Suppressor macrophage (primary cell): ENCODE measurements around the gene ASMT.
"Not testable (repeated sequence)": the region's sequence is repeated elsewhere in the genome, so short reads cannot be mapped to it uniquely, and the experiment has no call there.

Source experiments
- DNase-seq, 4 experiments: peaks; one replicate each; pipeline ENCODE4 v3.0.0-alpha.2; 2020 to 2022

The ASMT gene

GRCh38 chrX:1597345-1598020 is 17.4 kb upstream of the ASMT start:
- no peak for DNase-seq

GRCh38 chrX:1598021-1598875 is 16.6 kb upstream of the ASMT start:
- no peak for DNase-seq

- DNase-seq: no peak
Observed at GRCh38 chrX:1598876-1599790, 15.7 kb upstream of the ASMT start.

GRCh38 chrX:1599791-1600405 is 15.0 kb upstream of the ASMT start:
- DNase-seq: no peak

GRCh38 chrX:1600406-1601050 is 14.3 kb upstream of the ASMT start:
- no peak for DNase-seq

GRCh38 chrX:1601051-1601767 is 13.7 kb upstream of the ASMT start:
- DNase-seq: no peak

GRCh38 chrX:1601768-1602085 is 13.1 kb upstream of the ASMT start:
- no peak for DNase-seq

GRCh38 chrX:1602299-1602698 is 12.6 kb upstream of the ASMT start:
- DNase-seq: no peak

- no peak for DNase-seq
Observed at GRCh38 chrX:1606496-1606895, 8.4 kb upstream of the ASMT start.

- no peak for DNase-seq
Observed at GRCh38 chrX:1609311-1609710, 5.5 kb upstream of the ASMT start.

- DNase-seq: no peak
Observed at GRCh38 chrX:1609762-1610161, 5.1 kb upstream of the ASMT start.

- DNase-seq: no peak
Observed at GRCh38 chrX:1610166-1610565, 4.7 kb upstream of the ASMT start.

GRCh38 chrX:1610736-1611135 is 4.1 kb upstream of the ASMT start:
- DNase-seq: no peak

- DNase-seq: no peak
Observed at GRCh38 chrX:1612641-1613286, 2.1 kb upstream of the ASMT start.

- DNase-seq: no peak
Observed at GRCh38 chrX:1618689-1619088, 3.8 kb downstream of the ASMT start.

- DNase-seq: no peak
Observed at GRCh38 chrX:1623691-1624090, 8.8 kb downstream of the ASMT start.

GRCh38 chrX:1624158-1624860 is 9.4 kb downstream of the ASMT start:
- DNase-seq: not testable (repeated sequence)

GRCh38 chrX:1624861-1625215 is 10.0 kb downstream of the ASMT start:
- DNase-seq: not testable (repeated sequence)

- DNase-seq: no peak
Observed at GRCh38 chrX:1629244-1629643, 14.4 kb downstream of the ASMT start.

GRCh38 chrX:1646009-1646408 is 31.1 kb downstream of the ASMT start:
- DNase-seq: no peak
